ENCODE data around the gene LRP1B. TPM values are rescaled to one million over a fixed set of nuclear protein-coding genes. Genes with fewer than 3 reads are reported as not detected.

The LRP1B gene
- total RNA-seq, 2 donors from 2014 or later = 0.91 to 1.2 TPM

DNA sequence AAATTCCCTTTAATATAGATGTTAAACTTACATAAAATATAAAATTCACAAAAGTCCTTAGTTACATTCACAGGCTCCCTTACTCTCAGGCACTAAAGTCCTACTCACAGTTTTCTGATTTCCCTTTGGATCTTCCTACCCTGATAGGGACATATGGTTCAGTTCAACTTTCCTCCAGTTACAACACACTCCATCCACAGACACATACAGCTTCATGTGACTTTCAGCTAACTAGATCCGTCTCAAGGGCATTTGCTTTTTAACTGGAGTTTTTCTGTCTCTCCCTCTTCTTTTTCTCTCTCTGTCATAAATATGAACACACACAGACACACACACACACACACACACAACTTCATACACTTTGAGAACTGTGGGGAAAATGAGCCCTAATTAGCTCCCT lies 419.2 kb downstream of the LRP1B start:
- H3K27ac ChIP-seq = no peak overlapping the region
- H3K9me3 ChIP-seq = no peaks in the 10 kb centered on the region
- H3K27me3 ChIP-seq (replicated peaks; ENCODE audit: insufficient read depth) = no peaks in the 10 kb centered on the region
- H3K4me3 ChIP-seq = no peak overlapping the region
- intact Hi-C loops (cut with DNase I) = no loop called here
- H3K4me1 ChIP-seq (replicated peaks) = no peaks in the 10 kb centered on the region
- 63% methylated on average over 1 of the region's 1 CpG for WGBS
- H3K36me3 ChIP-seq = no peaks in the 10 kb centered on the region
- DNase-seq (ENCODE audit: low spot score) = no peak
- TF ChIP-seq POLR2AphosphoS5 (IDR thresholded peaks at IDR 0.05) = no peak
- TF ChIP-seq, protein P1, sequence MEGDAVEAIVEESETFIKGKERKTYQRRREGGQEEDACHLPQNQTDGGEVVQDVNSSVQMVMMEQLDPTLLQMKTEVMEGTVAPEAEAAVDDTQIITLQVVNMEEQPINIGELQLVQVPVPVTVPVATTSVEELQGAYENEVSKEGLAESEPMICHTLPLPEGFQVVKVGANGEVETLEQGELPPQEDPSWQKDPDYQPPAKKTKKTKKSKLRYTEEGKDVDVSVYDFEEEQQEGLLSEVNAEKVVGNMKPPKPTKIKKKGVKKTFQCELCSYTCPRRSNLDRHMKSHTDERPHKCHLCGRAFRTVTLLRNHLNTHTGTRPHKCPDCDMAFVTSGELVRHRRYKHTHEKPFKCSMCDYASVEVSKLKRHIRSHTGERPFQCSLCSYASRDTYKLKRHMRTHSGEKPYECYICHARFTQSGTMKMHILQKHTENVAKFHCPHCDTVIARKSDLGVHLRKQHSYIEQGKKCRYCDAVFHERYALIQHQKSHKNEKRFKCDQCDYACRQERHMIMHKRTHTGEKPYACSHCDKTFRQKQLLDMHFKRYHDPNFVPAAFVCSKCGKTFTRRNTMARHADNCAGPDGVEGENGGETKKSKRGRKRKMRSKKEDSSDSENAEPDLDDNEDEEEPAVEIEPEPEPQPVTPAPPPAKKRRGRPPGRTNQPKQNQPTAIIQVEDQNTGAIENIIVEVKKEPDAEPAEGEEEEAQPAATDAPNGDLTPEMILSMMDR (IDR thresholded peaks at IDR 0.05) = no peak
- TF ChIP-seq POLR2A (IDR thresholded peaks at IDR 0.05) = no peak

- intact Hi-C loops (cut with DNase I) = no loop called here
- no peak overlapping the region for H3K27ac ChIP-seq
- H3K4me3 ChIP-seq = no peak overlapping the region
- no peaks in the 10 kb centered on the region for H3K27me3 ChIP-seq (replicated peaks; ENCODE audit: insufficient read depth)
- WGBS = 66% methylated on average over 3 of the region's 3 CpGs
- TF ChIP-seq, protein P1 (IDR thresholded peaks at IDR 0.05) = no peak
- TF ChIP-seq POLR2AphosphoS5 (IDR thresholded peaks at IDR 0.05) (no peak), POLR2A (IDR thresholded peaks at IDR 0.05) (no peak)
- H3K9me3 ChIP-seq = no peaks in the 10 kb centered on the region
- no peaks in the 10 kb centered on the region for H3K36me3 ChIP-seq
- no peaks in the 10 kb centered on the region for H3K4me1 ChIP-seq (replicated peaks)
- DNase-seq (ENCODE audit: low spot score) = no peak
Observed at GRCh38 chr2:141710589-141711239, 420.1 kb downstream of the LRP1B start.

- Histone ChIP-seq H3K4me3 (no peak overlapping the region), H3K27me3 (replicated peaks; ENCODE audit: insufficient read depth) (no peaks in the 10 kb centered on the region)
- 91% methylated on average over 2 of the region's 2 CpGs for WGBS
Observed at GRCh38 chr2:141709756-141710155, 421.1 kb downstream of the LRP1B start.

GRCh38 chr2:141707486-141707885 lies 423.3 kb downstream of the LRP1B start:
- TF ChIP-seq POLR2A (IDR thresholded peaks at IDR 0.05) (no peak), POLR2AphosphoS5 (IDR thresholded peaks at IDR 0.05) (no peak)
- TF ChIP-seq, protein P1 (IDR thresholded peaks at IDR 0.05) = no peak
- no peak for DNase-seq (ENCODE audit: low spot score)
- H3K9me3 ChIP-seq = no peaks in the 10 kb centered on the region
- no peaks in the 10 kb centered on the region for H3K4me1 ChIP-seq (replicated peaks)
- H3K36me3 ChIP-seq = no peaks in the 10 kb centered on the region
- no peak overlapping the region for H3K27ac ChIP-seq
- no peaks in the 10 kb centered on the region for H3K27me3 ChIP-seq (replicated peaks; ENCODE audit: insufficient read depth)
- intact Hi-C loops (cut with DNase I) = no loop called here
- H3K4me3 ChIP-seq = no peak overlapping the region
- WGBS = 53% methylated on average over 3 of the region's 3 CpGs

More at GRCh38 chr2:141709756-141710155, 421.1 kb downstream of the LRP1B start:
- Histone ChIP-seq H3K36me3 (no peaks in the 10 kb centered on the region), H3K4me1 (replicated peaks) (no peaks in the 10 kb centered on the region), H3K9me3 (no peaks in the 10 kb centered on the region), H3K27ac (no peak overlapping the region)
- intact Hi-C loops (cut with DNase I) = no loop called here
- TF ChIP-seq, protein P1 (IDR thresholded peaks at IDR 0.05) = no peak
- TF ChIP-seq POLR2AphosphoS5 (IDR thresholded peaks at IDR 0.05) = no peak
- no peak for DNase-seq (ENCODE audit: low spot score)

DNA sequence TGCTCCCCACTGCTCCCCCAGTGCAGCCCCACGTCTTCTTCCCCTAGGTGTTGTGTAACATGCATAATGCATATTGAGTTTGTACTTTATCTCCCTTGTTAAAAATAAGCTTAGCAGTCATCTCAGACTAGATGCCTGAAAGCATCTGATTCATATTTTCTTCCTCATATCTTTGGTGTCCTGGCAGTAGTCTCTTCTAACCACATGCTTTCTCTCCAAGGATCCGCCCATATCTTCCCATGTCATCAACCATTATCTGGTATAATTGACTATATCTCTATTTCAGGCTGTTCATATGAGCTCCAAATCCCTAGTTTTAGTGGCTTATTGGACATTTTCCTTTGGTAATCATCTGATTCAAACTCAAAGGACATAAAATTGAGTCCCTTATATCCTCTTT lies 426.3 kb downstream of the LRP1B start:
- Histone ChIP-seq H3K9me3 (no peaks in the 10 kb centered on the region), H3K27me3 (replicated peaks; ENCODE audit: insufficient read depth) (no peaks in the 10 kb centered on the region), H3K36me3 (no peaks in the 10 kb centered on the region), H3K27ac (no peak overlapping the region), H3K4me1 (replicated peaks) (no peaks in the 10 kb centered on the region), H3K4me3 (no peak overlapping the region)
- TF ChIP-seq, protein P1 (IDR thresholded peaks at IDR 0.05) = no peak
- no peak for TF ChIP-seq POLR2AphosphoS5 (IDR thresholded peaks at IDR 0.05)
- TF ChIP-seq POLR2A (IDR thresholded peaks at IDR 0.05) = no peak
- intact Hi-C loops (cut with DNase I) = no loop called here
- no peak for DNase-seq (ENCODE audit: low spot score)
- 80% methylated on average over 2 of the region's 2 CpGs for WGBS
